ENCODE results near the gene HOXC13.

The HOXC13 gene

DNA sequence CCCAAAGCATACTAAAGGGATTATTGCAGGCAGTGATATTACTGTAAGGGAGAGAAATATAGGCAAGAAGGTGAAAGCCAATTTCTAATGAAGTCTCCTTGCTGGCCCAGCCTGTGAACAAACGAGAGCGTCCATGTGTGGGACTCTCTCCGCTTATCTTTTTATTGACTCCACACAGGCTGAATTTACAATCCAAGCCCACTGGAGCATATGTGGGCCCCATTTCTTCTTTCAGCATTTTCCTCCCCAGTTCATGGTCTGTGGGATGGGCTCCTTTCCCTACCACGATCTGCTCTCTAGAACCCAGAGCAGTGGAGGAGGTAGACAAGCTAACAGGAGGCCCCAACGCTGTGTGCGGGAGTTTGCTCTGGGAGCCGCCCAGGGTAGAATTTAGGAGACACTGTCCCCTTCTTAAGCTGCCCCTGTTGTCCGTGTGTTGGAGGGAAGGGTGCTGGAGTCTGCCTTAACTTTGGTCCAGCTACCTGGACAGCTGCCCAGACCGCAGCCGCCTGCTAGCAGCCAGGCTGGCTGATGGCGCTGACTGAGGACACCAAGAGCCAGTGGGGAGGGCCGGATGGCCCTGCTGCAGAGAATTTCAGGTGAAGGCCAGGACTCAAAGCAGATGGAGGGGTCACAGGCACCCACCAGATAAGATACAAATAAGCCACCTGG lies 31.1 kb downstream of the HOXC13 start:
- in situ Hi-C loops (cut with MboI; ENCODE audit: low sequenced_read_pairs), result no loop called here

DNA sequence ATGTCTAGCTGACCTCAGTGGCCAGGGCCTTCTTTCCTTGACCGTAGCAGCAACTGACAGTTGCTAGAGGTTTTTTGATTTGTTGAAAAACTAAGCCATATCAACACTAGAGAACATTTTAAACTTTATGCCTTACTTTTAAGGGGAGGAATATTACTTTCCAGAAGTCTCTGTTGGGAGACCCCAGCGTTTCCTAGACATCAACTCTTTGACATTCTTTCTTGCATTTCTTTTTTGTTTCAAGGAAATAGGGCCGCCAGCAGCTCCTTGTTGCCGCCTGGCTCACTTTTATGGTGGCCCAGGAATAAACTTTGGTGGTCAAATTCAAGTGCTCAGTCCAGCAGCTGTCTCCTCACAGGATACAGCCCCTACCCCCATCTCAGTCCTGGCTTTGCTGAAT lies 31.8 kb downstream of the HOXC13 start:
- in situ Hi-C loops (cut with MboI; ENCODE audit: low sequenced_read_pairs), result no loop called here

DNA sequence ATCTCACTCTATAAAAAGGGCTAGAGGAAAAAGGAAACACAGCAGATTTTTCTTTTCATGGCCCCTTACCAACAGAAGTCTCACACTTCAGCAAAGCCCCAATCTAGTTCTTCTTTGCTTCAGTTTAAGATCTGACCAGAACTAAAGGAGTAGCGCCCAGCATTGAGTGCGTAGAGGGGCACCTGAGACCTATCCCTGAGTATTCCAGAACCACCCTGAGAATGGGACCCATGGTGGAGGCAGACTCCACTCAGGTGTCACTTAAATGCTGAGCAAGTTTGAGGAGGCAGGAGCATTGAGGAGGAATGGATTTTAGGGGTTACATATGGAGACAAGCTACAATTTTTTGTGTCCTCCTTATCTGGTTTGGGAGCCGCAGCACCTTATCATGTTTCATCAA lies 32.5 kb downstream of the HOXC13 start:
- in situ Hi-C loops (cut with MboI; ENCODE audit: low sequenced_read_pairs), result no loop called here

DNA sequence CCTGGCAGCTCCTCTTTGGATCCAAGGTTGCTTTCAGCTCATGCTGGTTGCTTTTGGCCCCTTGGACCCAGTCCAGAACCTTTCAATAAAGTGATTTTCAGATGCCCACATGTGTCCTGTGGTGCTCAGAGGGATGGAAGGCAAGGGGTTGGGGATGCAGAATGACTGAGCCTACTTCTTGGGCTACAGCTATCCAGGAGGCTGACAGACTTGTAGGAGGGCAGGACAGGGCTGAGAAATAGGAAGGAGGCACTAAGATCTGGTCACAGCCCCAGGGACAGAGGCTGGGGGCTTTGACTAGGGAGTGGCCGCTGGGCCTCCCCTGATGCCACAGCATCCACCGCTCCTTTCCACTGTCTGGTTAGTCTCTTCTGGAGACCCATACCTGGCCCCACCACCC lies 33.1 kb downstream of the HOXC13 start:
- in situ Hi-C loops (cut with MboI; ENCODE audit: low sequenced_read_pairs), result no loop called here

DNA sequence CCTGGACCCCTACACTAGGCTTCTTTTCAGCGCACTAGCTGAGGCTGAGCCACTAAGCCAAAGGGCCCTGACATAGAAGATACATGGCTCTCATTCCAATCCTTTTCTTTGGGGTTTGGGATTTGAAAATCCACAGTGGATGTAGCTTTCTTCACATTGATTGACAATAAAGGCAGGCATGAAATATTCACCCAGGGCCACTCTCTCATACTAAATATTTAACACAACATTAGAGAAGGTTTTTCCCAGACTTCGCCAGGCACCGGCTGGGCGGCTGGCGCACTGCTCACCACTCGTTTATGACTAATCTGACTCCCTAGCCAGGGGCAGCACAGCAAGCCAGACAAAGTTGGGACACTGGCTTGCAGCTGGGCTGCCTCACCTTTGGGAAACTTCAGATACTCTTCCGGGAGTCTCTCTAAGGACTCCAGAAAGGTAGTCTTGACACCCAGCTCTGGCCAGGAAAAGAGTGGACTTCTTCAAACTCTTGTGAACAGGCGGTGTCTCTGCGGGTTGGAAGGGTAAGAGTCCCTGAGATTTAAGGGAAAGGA lies 33.6 kb downstream of the HOXC13 start:
- in situ Hi-C loops (cut with MboI; ENCODE audit: low sequenced_read_pairs), result no loop called here

DNA sequence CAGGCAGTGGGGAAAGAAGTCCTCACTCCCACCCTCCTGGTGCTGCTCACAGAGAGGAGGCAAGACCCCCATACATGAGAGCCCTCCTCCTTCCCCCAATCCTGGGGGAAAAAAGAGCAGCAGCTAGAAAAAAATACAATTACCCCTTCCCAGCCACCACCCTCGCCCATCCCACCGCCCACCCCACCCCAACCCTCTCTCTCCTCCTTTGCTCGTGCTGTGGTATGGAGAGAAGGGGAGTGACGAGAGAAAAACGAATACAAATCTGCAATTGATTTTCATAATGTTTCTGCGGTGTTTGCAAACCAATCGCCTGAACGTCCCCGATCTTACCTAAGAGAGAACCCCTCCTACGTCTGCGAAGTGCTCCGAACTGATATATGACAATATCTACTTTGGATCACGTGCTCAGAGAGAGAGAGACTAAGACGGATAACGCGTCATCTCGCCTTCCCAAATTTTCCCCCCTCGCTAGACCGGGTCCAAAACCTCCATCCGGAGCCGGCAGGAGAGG lies 34.1 kb downstream of the HOXC13 start, which contains the start of gene HOXC11:
TSS of gene HOXC11 (plus strand) at position 405 of the 514 bp plus-strand sequence. CDS start 116 bp downstream, outside the sequence.
- in situ Hi-C loops (cut with MboI; ENCODE audit: low sequenced_read_pairs), result no loop called here

DNA sequence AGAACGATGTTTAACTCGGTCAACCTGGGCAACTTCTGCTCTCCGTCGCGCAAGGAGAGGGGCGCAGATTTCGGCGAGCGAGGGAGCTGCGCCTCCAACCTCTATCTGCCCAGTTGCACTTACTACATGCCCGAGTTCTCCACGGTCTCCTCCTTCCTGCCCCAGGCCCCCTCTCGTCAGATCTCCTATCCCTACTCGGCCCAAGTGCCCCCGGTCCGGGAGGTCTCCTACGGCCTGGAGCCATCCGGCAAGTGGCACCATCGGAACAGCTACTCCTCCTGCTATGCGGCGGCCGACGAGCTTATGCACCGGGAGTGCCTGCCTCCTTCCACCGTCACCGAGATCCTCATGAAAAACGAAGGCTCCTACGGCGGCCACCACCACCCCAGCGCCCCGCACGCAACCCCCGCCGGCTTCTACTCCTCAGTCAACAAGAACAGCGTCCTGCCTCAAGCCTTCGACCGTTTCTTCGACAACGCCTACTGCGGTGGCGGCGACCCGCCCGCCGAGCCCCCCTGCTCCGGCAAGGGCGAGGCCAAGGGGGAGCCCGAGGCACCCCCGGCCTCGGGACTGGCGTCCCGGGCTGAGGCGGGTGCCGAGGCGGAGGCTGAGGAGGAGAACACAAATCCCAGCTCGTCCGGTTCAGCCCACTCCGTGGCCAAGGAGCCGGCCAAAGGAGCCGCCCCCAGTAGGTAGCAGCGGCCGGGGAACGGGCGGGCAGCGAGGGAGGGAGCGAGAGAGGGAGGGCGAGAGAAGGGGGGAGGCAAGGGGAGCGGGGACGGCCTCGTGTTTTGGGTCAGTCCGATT lies 34.8 kb downstream of the HOXC13 start:
- in situ Hi-C loops (cut with MboI; ENCODE audit: low sequenced_read_pairs), result no loop called here

DNA sequence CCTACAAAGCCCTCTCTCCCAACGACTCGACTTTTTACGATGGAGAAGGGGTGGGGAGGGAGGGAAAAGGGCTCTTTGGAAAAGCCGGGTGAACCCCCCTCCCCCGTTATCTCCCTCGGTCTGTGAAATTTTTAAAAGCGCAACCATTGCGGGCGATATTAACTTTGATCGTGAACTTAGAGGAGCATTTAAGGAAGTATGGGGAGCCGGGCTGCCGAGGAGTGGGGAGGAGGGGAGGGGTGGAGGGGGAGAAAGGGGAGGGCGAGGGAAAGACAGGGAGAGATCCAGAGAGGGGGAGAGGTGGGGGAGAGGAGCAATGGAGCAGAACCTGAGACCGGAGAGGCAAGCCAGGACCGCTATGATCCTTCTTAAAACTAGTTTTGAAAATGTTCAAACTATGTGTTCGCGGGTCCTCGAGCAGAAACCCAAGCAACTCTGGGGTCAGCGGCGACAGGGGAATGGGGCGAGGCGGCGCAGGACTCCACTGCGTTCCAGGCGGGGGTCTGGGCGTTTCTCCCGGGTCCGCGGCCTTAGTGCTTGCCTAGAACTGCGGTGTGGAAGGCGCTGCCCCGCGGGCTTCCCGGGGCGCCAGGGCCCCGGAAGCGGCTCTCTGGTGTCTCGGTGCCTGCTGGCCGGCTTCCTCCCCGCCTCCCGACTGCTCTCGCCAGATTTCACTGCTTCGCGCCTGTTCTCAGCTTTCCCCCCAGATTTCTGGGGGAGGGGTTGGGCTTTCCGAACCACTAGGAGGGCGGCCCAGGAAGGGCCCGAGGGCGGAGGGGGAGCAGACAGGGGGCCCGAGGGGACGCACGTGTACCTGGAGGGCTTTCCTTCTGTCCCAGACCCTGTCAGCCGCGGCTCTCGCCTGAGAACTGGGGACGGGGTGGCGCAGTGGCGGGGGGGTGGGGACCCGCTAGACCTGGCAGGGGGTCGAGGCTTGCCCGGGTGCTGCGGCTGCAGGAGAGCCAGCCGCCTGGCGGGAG lies 35.7 kb downstream of the HOXC13 start, which contains the start of gene HOTAIR:
TSS of gene HOTAIR (minus strand) at position 871 of the 980 bp plus-strand sequence.
- in situ Hi-C loops (cut with MboI; ENCODE audit: low sequenced_read_pairs), result no loop called here

DNA sequence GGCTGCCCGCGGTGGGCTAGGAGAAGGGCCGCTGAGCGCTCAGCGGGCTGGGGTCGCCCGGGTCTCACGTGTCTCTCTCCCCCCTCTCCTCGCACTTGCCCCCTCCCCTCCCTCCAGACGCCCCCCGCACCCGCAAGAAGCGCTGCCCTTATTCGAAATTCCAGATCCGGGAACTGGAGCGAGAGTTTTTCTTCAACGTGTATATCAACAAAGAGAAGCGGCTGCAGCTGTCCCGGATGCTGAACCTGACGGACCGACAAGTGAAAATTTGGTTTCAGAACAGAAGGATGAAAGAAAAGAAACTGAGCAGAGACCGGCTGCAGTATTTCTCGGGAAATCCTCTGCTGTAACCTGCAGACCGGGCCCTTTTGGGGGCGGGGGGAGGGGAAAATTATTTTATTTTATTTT lies 36.4 kb downstream of the HOXC13 start:
- in situ Hi-C loops (cut with MboI; ENCODE audit: low sequenced_read_pairs), result no loop called here

DNA sequence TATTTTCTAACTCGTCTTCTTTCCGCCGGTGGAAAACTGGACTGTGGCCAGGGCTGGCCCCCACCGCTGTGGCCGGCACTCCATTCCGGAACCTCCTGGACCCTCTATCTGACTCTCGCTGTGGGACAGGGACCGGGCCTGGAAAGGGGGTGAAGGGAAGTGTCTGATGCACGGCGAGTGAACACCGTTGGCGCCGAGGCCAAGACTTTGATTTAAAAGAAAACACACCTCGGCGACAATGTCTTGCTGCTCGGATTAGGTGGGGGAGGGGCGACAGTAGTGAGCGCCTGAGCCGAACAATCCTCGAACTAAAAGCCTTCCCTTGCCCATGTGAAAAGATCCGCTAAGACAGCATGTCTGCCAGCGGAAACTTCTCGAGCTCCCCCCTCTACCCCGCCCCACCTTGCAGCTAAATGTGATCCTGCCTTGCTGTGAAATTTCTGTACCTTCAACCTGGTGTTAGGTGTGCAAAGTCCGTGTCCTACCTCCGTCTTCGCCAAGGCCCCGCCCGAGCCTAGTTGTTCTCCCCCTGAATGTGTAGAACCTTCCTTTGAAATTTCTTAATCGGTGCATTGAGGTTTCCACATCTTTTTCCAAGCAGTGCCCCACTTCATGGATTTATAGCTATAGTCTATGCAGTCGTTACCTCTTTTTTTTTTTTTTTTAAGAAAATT lies 37.0 kb downstream of the HOXC13 start:
- in situ Hi-C loops (cut with MboI; ENCODE audit: low sequenced_read_pairs), result no loop called here

DNA sequence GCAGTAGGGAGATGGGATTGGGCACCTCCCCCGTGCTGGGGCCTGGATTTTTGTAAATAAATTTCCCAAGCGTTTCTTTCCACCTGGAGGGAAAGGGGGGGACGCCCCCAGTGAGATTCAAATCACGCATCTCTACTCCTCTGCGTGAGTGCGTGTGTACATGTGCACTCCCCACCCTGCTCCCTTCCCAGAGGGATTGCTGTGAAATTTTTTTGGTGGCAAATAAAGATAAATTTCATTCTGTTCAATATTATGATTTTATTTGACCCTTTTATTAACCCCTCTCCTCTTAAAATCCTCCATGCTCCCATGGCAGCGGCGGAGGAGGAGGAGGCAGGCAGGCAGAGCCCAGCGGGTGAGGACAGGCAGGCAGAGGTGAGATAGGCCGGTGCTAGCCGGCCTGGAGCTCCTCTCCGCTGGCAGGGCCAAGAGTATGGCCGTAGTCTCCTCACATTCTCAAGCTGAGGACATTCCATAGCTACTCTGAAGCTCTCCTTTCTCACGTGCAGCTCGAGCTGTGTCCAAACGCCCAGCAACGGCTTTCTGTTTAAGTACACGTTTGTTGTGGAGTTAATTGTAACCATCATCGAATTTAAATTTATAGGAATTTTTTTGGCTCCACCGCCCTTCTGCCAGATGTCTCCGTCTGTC lies 37.7 kb downstream of the HOXC13 start:
- in situ Hi-C loops (cut with MboI; ENCODE audit: low sequenced_read_pairs), result no loop called here

DNA sequence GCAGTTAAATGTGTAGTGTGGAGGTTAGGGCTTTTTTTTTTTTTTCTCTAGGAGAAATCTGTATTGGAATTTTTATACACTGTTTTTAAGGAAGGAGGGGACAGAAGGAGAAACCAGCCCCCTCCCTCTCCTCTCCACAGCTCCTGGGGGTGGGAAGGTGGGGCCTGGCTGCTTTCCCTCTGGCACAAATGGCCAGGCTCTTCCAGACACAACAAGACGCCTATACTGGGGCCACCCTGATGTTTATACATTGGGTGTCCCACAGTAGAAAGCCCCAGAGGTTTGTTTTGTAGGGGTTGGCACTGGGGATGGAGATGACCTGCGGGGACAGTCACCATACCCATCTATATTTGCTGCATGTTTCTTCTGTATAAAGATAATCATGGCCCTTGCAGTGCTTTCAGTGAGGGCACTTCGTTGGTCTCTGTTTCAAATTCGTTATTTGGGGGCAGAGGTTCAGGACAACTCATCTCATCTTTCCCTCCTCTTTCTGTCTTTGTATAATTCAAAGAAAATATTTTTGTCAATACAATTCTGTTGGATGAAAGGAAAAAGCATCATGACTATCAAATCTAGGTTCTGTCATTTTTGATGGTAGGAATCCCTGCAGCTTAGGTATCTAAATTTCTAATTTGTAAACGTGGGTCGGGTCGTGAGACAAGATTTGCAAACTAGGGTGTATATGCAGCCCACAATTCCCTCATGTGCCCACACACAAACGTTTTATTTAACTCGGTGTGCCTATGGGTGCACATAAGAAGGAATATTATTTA lies 38.4 kb downstream of the HOXC13 start:
- in situ Hi-C loops (cut with MboI; ENCODE audit: low sequenced_read_pairs), result no loop called here

DNA sequence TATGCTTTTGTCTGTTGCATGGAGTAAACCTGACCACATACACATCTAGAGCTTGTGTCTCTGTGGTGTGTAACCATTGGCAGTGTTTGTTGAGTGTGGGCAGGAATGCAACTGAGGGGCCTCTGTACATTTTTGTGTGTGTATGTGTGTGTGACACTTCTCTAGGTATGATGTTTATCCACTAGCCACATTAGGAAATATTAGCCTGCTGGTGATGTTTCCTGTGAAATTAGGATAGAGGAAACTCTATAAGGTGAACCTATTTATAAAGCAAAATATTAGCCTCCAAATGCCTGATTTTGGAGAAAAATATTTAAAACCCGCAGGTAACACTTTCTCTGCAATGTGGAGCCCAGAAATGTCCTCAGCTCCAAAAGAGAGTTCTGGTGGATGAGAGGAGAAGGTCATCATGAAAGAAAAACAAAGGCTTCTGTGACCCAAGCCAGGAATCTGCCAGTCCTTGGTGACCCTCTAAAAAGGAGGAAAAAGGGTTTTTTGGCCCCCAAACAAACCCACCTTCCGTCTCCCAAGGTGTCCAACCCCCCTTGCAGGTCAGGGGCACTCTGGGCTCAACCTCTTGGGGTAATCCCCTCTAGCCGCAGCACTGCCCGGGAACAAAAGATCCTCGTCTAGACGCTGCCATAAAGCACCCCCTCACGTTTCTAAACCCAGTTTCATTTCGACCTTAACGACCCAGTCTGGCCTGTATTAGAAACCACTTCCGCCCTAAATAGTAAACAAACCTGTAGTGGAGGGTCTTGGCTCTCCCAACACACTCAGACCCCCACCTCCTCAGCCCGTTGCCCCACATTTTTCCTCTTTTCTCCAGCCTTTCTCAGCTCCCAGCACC lies 39.2 kb downstream of the HOXC13 start:
- in situ Hi-C loops (cut with MboI; ENCODE audit: low sequenced_read_pairs), result no loop called here

DNA sequence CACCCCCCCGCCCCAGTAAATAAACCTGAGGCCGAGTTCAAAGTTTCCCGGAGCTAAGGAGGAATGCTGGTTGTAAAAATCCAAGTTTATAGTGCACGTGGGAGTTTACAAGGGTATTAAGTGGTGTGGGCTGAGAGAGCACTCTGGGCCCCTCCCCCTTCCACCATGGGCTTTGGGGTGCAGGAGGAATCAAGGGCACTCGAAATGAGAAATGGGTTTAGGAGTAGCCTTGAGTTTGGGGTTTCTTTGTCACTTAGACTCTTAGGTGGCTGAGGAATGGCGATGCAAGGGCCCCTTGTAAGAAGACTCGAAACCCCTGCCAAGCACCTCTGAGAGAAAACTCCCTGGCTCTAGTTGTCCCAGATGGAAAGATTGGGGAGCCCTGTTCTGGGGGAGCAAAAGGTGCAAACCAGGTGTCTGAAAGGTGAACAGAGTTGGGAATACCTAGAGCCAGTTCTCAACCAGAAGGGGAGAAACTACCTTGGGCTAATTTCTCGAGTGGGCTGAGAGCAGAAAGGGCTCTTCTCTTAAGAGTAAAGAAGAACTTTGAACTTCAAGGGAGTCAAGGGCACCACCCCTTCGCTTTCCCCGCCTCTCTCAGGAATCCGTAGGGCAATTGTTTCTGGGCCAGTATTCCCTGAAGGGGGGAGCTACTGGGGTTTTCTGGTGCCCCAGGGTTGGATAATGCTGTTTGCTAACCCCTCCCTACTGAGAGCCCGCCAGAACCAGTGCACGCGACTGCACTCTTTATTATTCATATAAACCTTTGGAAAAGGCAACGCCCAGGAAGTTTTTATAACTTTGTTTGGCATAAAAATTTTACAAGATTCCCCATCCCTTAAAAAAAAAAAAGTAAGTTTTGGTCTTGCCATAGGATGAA lies 40.1 kb downstream of the HOXC13 start:
- in situ Hi-C loops (cut with MboI; ENCODE audit: low sequenced_read_pairs), result no loop called here

DNA sequence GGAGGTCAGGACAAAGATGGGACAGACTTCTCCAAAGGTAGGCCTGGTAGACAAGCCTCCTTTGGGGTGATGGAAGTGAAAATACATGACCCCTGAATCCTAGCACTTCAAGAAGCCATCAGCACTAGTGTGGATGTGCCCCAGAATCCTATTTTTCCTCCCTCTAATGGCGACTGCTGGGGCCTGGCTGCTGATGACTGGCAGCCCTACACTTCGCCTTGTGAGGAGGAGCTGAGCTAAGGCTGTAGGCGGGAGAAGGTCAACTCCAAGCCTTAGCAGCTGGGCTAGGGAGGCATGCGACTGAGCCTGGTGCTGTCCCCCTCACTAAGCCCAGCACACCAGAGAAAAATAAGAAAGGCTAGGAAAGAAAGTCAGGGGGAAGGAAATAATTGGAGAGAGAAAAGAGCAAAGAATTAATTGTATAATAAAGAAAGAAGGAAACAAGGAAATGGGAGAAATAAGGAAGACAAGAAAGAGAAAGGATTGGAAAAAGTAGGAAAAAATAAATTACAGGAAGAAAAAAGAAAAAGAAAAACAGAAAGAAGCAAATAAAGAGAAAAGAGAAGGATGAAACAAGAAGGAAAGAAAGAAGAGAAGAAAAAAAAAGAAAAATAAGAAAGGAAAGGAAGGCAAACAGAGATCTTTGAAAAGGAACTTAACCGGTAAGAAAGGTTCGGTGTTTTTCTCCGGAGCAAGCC lies 41.6 kb downstream of the HOXC13 start:
- in situ Hi-C loops (cut with MboI; ENCODE audit: low sequenced_read_pairs), result no loop called here

DNA sequence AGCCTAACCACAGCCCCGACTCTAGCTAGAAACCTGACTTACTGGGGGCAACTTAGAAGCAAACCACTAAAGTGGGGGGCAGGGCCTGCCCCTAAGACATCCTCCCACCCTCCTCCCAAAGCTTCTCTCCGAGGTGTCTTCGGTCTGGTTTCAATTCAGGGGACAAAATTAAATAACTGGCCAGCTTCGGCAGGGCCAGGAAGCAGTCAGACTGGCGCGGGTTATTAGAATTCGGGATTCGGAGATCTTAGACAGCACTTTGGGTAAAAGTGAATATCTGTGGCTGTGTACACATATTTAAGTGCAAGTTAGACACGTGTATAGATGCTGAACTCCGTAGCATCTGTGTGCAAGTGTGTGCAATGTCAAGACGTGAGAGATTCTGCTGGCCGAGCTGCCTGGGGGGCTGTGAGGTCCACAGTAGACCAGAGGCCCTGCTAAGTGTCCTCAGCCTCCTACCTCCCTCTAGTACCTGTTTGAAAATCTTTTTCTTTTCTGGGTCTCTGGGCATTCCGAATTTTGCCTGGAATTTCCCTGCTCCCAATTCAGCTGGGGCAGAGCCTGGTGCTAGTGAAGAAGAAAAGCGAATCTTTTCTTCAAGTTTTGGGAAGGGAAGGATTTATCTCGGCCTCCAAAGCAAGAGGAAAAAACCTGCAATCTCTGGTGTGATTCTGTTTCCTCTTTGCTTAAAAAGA lies 42.3 kb downstream of the HOXC13 start:
- in situ Hi-C loops (cut with MboI; ENCODE audit: low sequenced_read_pairs), result no loop called here

Measured in HL-60/S4 (cell line).